A673 (cell line): ENCODE measurements around the gene C6orf62. TPM values are rescaled to one million over a fixed set of nuclear protein-coding genes. Genes with fewer than 3 reads are reported as not detected.
A peak's percentile ranks its signal among the peaks of the same experiment; 100 is the strongest.
"Not testable (repeated sequence)": the region's sequence is repeated elsewhere in the genome, so short reads cannot be mapped to it uniquely, and the experiment has no call there.

Experiments used
- BruUV-seq: library from RNA; stranded (reverse); fragments of 400-500 nt; replicated peaks from 2 replicates; lab custom pipeline; 2021; lab: Mats Ljungman, UMichigan
- CTCF ChIA-PET: fragments of 300-600 bp; sonication (Branson Sonifier 250); formaldehyde crosslinking; loops from one replicate; lab custom pipeline; 2022; ENCODE audit warnings: antibody characterized with exemption; lab: Charles Lee
- POLR2A ChIA-PET: fragments of 300-600 bp; sonication (Branson Sonifier 250); formaldehyde crosslinking; loops from one replicate; lab custom pipeline; 2022; ENCODE audit warnings: antibody characterized with exemption; ENCODE audit not compliant: low non-redundant PET; lab: Charles Lee
- DNase-seq: peaks from one replicate; pipeline ENCODE4 v3.0.0-alpha.2; 2015; ENCODE audit warnings: low spot score
- H3K27ac ChIP-seq: fragments of 200-600 bp; sonication (generic); 2 replicates; pipeline ENCODE4 v1.5.1; 2016; ENCODE audit warnings: mixed run types, low read depth, mild to moderate bottlenecking, mixed read lengths, antibody characterized with exemption, low read length; ENCODE audit not compliant: poor library complexity, severe bottlenecking
- H3K27me3 ChIP-seq: fragments of 200-600 bp; sonication (generic); replicated peaks from 2 replicates; pipeline ENCODE4 v1.6.1; 2017; ENCODE audit warnings: mixed run types, low read depth, mild to moderate bottlenecking, mixed read lengths, antibody characterized with exemption, low read length; ENCODE audit not compliant: insufficient read depth, poor library complexity
- H3K36me3 ChIP-seq: fragments of 200-600 bp; sonication (generic); 2 replicates; pipeline ENCODE4 v1.6.1; 2016; ENCODE audit warnings: mixed run types, mild to moderate bottlenecking, mixed read lengths, antibody characterized with exemption, low read length; ENCODE audit not compliant: insufficient read depth, poor library complexity, severe bottlenecking
- H3K4me1 ChIP-seq: fragments of 200-600 bp; sonication (generic); 2 replicates; pipeline ENCODE4 v1.6.1; 2017; ENCODE audit warnings: mixed run types, mild to moderate bottlenecking, mixed read lengths, antibody characterized with exemption, low read length; ENCODE audit not compliant: insufficient read depth, poor library complexity, severe bottlenecking
- H3K4me3 ChIP-seq: fragments of 200-600 bp; sonication (generic); 2 replicates; pipeline ENCODE4 v1.5.1; 2016; ENCODE audit warnings: low read depth, mixed run types, mild to moderate bottlenecking, mixed read lengths, low read length; ENCODE audit not compliant: poor library complexity, severe bottlenecking
- H3K9me3 ChIP-seq: fragments of 200-600 bp; sonication (generic); 2 replicates; pipeline ENCODE4 v1.6.1; 2016; ENCODE audit warnings: mixed run types, low read depth, mild to moderate bottlenecking, mixed read lengths, antibody characterized with exemption, low read length; ENCODE audit not compliant: poor library complexity, severe bottlenecking
- CTCF ChIP-seq: fragments of 300-800, 200-600 bp; sonication (generic); conservative IDR thresholded peaks from 2 replicates; pipeline ENCODE4 v1.5.1; 2017; ENCODE audit warnings: low read depth, mild to moderate bottlenecking, antibody characterized with exemption, low read length, moderate library complexity, mixed read lengths
- EZH2 ChIP-seq: fragments of 200-600 bp; sonication (generic); IDR thresholded peaks from 2 replicates; pipeline ENCODE4 v1.6.1; 2017; ENCODE audit warnings: borderline replicate concordance, low read depth, mild to moderate bottlenecking, mixed read lengths, antibody characterized with exemption, low read length; ENCODE audit not compliant: poor library complexity, severe bottlenecking
- intact Hi-C: fragments of 100-400 bp; cut with micrococcal nuclease; formaldehyde crosslinking; loops from one replicate; pipeline ENCODE4 v1.10.0; 2022; ENCODE audit not compliant: unreplicated experiment
- total RNA-seq: library from RNA; stranded (reverse); gene quantifications from 2 replicates; pipeline ENCODE4 v1.2.3, GENCODE V29; 2021

Gene C6orf62
- total RNA-seq, 1 experiment from 2014 or later = 107 TPM

- H3K4me3 ChIP-seq, H3K27ac ChIP-seq, H3K4me1 ChIP-seq, H3K27me3 ChIP-seq, DNase-seq, H3K9me3 ChIP-seq, intact Hi-C loops, POLR2A ChIA-PET, H3K36me3 ChIP-seq, CTCF ChIA-PET: not testable (repeated sequence)
- BruUV-seq = TSS peak; percentile 95
Observed at GRCh38 chr6:24764833-24765828, 46.2 kb upstream of the C6orf62 start.

GRCh38 chr6:24763578-24763977 is 44.6 kb upstream of the C6orf62 start:
- Histone ChIP-seq H3K27me3 (no peaks in the 10 kb centered on the region), H3K36me3 (no peaks in the 10 kb centered on the region), H3K4me1 (no peaks in the 10 kb centered on the region), H3K9me3 (no peaks in the 10 kb centered on the region), H3K27ac (no peak overlapping the region), H3K4me3 (no peak overlapping the region)
- DNase-seq = no peak
- ChIA-PET POLR2A (no interaction called here), CTCF (no interaction called here)
- intact Hi-C loops = no loop called here
- TF ChIP-seq CTCF = no peak
- no peak for TF ChIP-seq EZH2
- no TSS peak for BruUV-seq

GRCh38 chr6:24761851-24762250 is 42.9 kb upstream of the C6orf62 start:
- H3K4me3 ChIP-seq = no peak overlapping the region
- ChIA-PET CTCF (no interaction called here), POLR2A (no interaction called here)
- no peaks in the 10 kb centered on the region for H3K4me1 ChIP-seq
- H3K27me3 ChIP-seq = no peaks in the 10 kb centered on the region
- no peak overlapping the region for H3K27ac ChIP-seq
- DNase-seq = no peak
- H3K36me3 ChIP-seq = no peaks in the 10 kb centered on the region
- no peaks in the 10 kb centered on the region for H3K9me3 ChIP-seq
- intact Hi-C loops = no loop called here
- BruUV-seq = no TSS peak
- TF ChIP-seq CTCF (no peak), EZH2 (no peak)
